H1 (cell line): ENCODE results near the gene ITPR1. TPM values are rescaled to one million over a fixed set of nuclear protein-coding genes. Genes with fewer than 3 reads are reported as not detected.

ENCODE experiments used
- CTCF ChIA-PET: fragments of 300-600 bp; sonication (Branson Sonifier 250); formaldehyde crosslinking; loops from one replicate; lab custom pipeline; 2021; ENCODE audit not compliant: partially characterized antibody; lab: Charles Lee
- POLR2A ChIA-PET: fragments of 300-600 bp; sonication (Branson Sonifier 250); formaldehyde crosslinking; loops from one replicate; lab custom pipeline; 2021; ENCODE audit warnings: inconsistent platforms; ENCODE audit not compliant: partially characterized antibody; lab: Charles Lee
- DNase-seq, 2 experiments: peaks; one replicate each; pipeline versions ENCODE4 v3.0.0 to v3.0.0-alpha.2; 2010 to 2022; ENCODE audit warnings: low spot score in 2 of 2, low read depth in 1 of 2, mixed read lengths in 1 of 2
- FAIRE-seq: peaks from 2 replicates; lab custom pipeline; 2011; peaks lifted over from hg19 to GRCh38; lab: Jason Lieb, UNC
- H2AFZ ChIP-seq: 2 replicates; pipeline ENCODE4 v1.8.1; 2012; ENCODE audit warnings: low read length, inconsistent platforms
- H2AK5ac ChIP-seq: 2 replicates; pipeline ENCODE4 v1.6.1; 2013; ENCODE audit warnings: low read depth, low read length
- H2BK120ac ChIP-seq: replicated peaks from 2 replicates; pipeline ENCODE3; 2013; ENCODE audit warnings: low read depth, low read length, inconsistent platforms
- H2BK12ac ChIP-seq: 2 replicates; pipeline ENCODE4 v1.6.1; 2013; ENCODE audit warnings: low read depth, low read length
- H2BK15ac ChIP-seq: 2 replicates; pipeline ENCODE4 v1.6.1; 2013; ENCODE audit warnings: low read length
- H2BK20ac ChIP-seq: 2 replicates; pipeline ENCODE4 v1.6.1; 2013; ENCODE audit warnings: low read length
- H2BK5ac ChIP-seq: 2 replicates; pipeline ENCODE4 v1.6.1; 2013; ENCODE audit warnings: low read depth, low read length
- H3K14ac ChIP-seq: 2 replicates; pipeline ENCODE4 v1.6.1; 2013; ENCODE audit warnings: inconsistent platforms; ENCODE audit not compliant: insufficient read length
- H3K18ac ChIP-seq: 2 replicates; pipeline ENCODE4 v1.6.1; 2013; ENCODE audit warnings: low read length; ENCODE audit errors: extremely low read depth
- H3K23ac ChIP-seq: 2 replicates; pipeline ENCODE4 v1.6.1; 2013; ENCODE audit warnings: inconsistent platforms; ENCODE audit not compliant: insufficient read length
- H3K23me2 ChIP-seq: 2 replicates; pipeline ENCODE4 v1.6.1; 2013; ENCODE audit warnings: low read depth, low read length
- H3K27ac ChIP-seq: 2 replicates; pipeline ENCODE4 v1.6.1; 2011; ENCODE audit warnings: low read depth, low read length, inconsistent platforms
- H3K27me3 ChIP-seq, 4 experiments: replicated peaks in 1 of 4; 1 replicate in 1 of 4; 2 replicates in 3 of 4; pipeline versions ENCODE4 v1.6.1 to v1.8.1; 2011 to 2013; ENCODE audit warnings: low read length in 3 of 4, mild to moderate bottlenecking in 3 of 4, inconsistent platforms in 2 of 4, mixed read lengths in 2 of 4, moderate library complexity in 1 of 4; ENCODE audit not compliant: control insufficient read depth in 3 of 4, insufficient read depth in 3 of 4; ENCODE audit errors: extremely low read depth in 1 of 4
- H3K36me3 ChIP-seq, 4 experiments: 2 replicates each; pipeline versions ENCODE4 v1.6.1 to v1.8.1; 2011 to 2013; ENCODE audit warnings: mild to moderate bottlenecking in 4 of 4, low read length in 3 of 4, moderate library complexity in 2 of 4, control low read depth in 1 of 4, inconsistent platforms in 1 of 4; ENCODE audit not compliant: insufficient read depth in 4 of 4, control insufficient read depth in 2 of 4
- H3K4ac ChIP-seq: replicated peaks from 2 replicates; pipeline ENCODE3; 2013; ENCODE audit warnings: low read length, low read depth, mixed read lengths, inconsistent platforms; ENCODE audit not compliant: insufficient read length
- H3K4me1 ChIP-seq, 4 experiments: replicated peaks in 1 of 4; 1 replicate in 1 of 4; 2 replicates in 3 of 4; pipeline versions ENCODE4 v1.6.1 to v1.8.1; 2011 to 2013; ENCODE audit warnings: low read length in 3 of 4, inconsistent platforms in 2 of 4, mixed read lengths in 1 of 4; ENCODE audit not compliant: insufficient read depth in 4 of 4, control insufficient read depth in 3 of 4
- H3K4me2 ChIP-seq, 2 experiments: 2 replicates each; pipeline versions ENCODE4 v1.6.1 to v1.8.1; 2011 to 2013; ENCODE audit warnings: low read depth in 2 of 2, low read length in 2 of 2, control low read depth in 1 of 2, inconsistent platforms in 1 of 2, mild to moderate bottlenecking in 1 of 2; ENCODE audit not compliant: insufficient read depth in 1 of 2
- H3K4me3 ChIP-seq, 4 experiments: fragments of 200-600, 300-600 bp in 1 of 4; sonication (generic), shearing (Covaris generic), sonication (Bioruptor Twin) in 1 of 4; 2 replicates each; pipeline versions ENCODE4 v1.5.1 to v1.8.1; 2011 to 2016; ENCODE audit warnings: low read length in 4 of 4, low read depth in 3 of 4, control low read depth in 2 of 4, inconsistent platforms in 2 of 4, mild to moderate bottlenecking in 2 of 4, mixed read lengths in 1 of 4, moderate library complexity in 1 of 4; ENCODE audit not compliant: insufficient read depth in 2 of 4; ENCODE audit errors: extremely low read depth in 1 of 4
- H3K56ac ChIP-seq: replicated peaks from 2 replicates; pipeline ENCODE3; 2013; ENCODE audit warnings: low read depth, mild to moderate bottlenecking, mixed read lengths, low read length, inconsistent platforms; ENCODE audit not compliant: insufficient read length
- H3K79me1 ChIP-seq: 2 replicates; pipeline ENCODE4 v1.6.1; 2013; ENCODE audit warnings: low read depth, low read length, control low read depth
- H3K79me2 ChIP-seq, 2 experiments: 2 replicates each; pipeline versions ENCODE4 v1.6.1 to v1.8.1; 2012 to 2013; ENCODE audit warnings: low read length in 2 of 2, mild to moderate bottlenecking in 2 of 2, inconsistent platforms in 1 of 2; ENCODE audit not compliant: insufficient read depth in 2 of 2, control insufficient read depth in 1 of 2
- H3K9ac ChIP-seq, 4 experiments: replicated peaks in 1 of 4; 1 replicate in 1 of 4; 2 replicates in 3 of 4; pipeline versions ENCODE4 v1.6.1 to v1.8.1; 2011 to 2013; ENCODE audit warnings: low read depth in 3 of 4, low read length in 3 of 4, control low read depth in 2 of 4, mild to moderate bottlenecking in 2 of 4, moderate library complexity in 2 of 4, inconsistent platforms in 1 of 4; ENCODE audit errors: extremely low read depth in 1 of 4
- H3K9me3 ChIP-seq, 2 experiments: 2 replicates each; pipeline versions ENCODE4 v1.6.1 to v1.8.1; 2012 to 2013; ENCODE audit warnings: mild to moderate bottlenecking in 2 of 2, moderate library complexity in 2 of 2, control low read depth in 1 of 2, inconsistent platforms in 1 of 2, low read depth in 1 of 2, low read length in 1 of 2, mixed read lengths in 1 of 2; ENCODE audit not compliant: insufficient read depth in 2 of 2
- H4K20me1 ChIP-seq, 2 experiments: replicated peaks in 1 of 2; 2 replicates each; pipeline versions ENCODE3 to v1.8.1; 2011 to 2013; ENCODE audit warnings: inconsistent platforms in 2 of 2, low read length in 2 of 2, mild to moderate bottlenecking in 1 of 2; ENCODE audit not compliant: insufficient read depth in 2 of 2, control insufficient read depth in 1 of 2
- H4K5ac ChIP-seq: 2 replicates; pipeline ENCODE4 v1.6.1; 2013; ENCODE audit warnings: low read length, low read depth, mixed read lengths, inconsistent platforms; ENCODE audit not compliant: insufficient read length
- H4K8ac ChIP-seq: 2 replicates; pipeline ENCODE4 v1.8.0; 2013; ENCODE audit warnings: mild to moderate bottlenecking, moderate library complexity, low read length, inconsistent platforms; ENCODE audit not compliant: insufficient read depth; ENCODE audit errors: extremely low read depth
- H4K91ac ChIP-seq: replicated peaks from 2 replicates; pipeline ENCODE3; 2013; ENCODE audit warnings: low read length, mixed read lengths, inconsistent platforms; ENCODE audit not compliant: insufficient read length
- CTCF ChIP-seq, 3 experiments: IDR thresholded peaks; 1 replicate in 2 of 3; 2 replicates in 1 of 3; pipeline versions ENCODE4 v1.5.1 to v1.6.1; 2011; ENCODE audit warnings: low read length in 3 of 3, mild to moderate bottlenecking in 3 of 3, inconsistent platforms in 2 of 3, low read depth in 1 of 3, moderate library complexity in 1 of 3; ENCODE audit not compliant: insufficient read depth in 1 of 3; ENCODE audit errors: control extremely low read depth in 1 of 3
- NANOG ChIP-seq: IDR thresholded peaks from 2 replicates; pipeline ENCODE4 v1.6.1; 2011; ENCODE audit warnings: low read length, low read depth, mild to moderate bottlenecking, inconsistent platforms; ENCODE audit not compliant: insufficient read depth, poor library complexity, severe bottlenecking
- NRF1 ChIP-seq: IDR thresholded peaks from 2 replicates; pipeline ENCODE4 v1.6.1; 2011; ENCODE audit warnings: mild to moderate bottlenecking, low read depth, low read length, improper control_type of control experiment
- RAD21 ChIP-seq, 2 experiments: IDR thresholded peaks in 1 of 2; conservative IDR thresholded peaks in 1 of 2; 2 replicates each; pipeline ENCODE4 v1.6.1; 2011; ENCODE audit warnings: low read depth in 2 of 2, low read length in 2 of 2, improper control_type of control experiment in 1 of 2, inconsistent platforms in 1 of 2, mild to moderate bottlenecking in 1 of 2, moderate library complexity in 1 of 2
- RFX5 ChIP-seq: IDR thresholded peaks from 2 replicates; pipeline ENCODE4 v1.6.1; 2011; ENCODE audit warnings: low read depth, low read length, improper control_type of control experiment, borderline replicate concordance
- SIX5 ChIP-seq: IDR thresholded peaks from 2 replicates; pipeline ENCODE4 v1.6.1; 2011; ENCODE audit warnings: mild to moderate bottlenecking, low read depth, low read length
- SP1 ChIP-seq: IDR thresholded peaks from 2 replicates; pipeline ENCODE4 v1.6.1; 2011; ENCODE audit warnings: low read depth, low read length
- SUZ12 ChIP-seq: fragments of 200-600 bp; sonication (generic); IDR thresholded peaks from 2 replicates; pipeline ENCODE4 v1.6.1; 2012; ENCODE audit warnings: mild to moderate bottlenecking, inconsistent platforms, low read length, moderate library complexity, mixed read lengths
- TEAD4 ChIP-seq: IDR thresholded peaks from 2 replicates; pipeline ENCODE4 v1.6.1; 2012; ENCODE audit warnings: low read depth, low read length, inconsistent platforms, mixed read lengths
- YY1 ChIP-seq: IDR thresholded peaks from 2 replicates; pipeline ENCODE4 v1.6.1; 2011; ENCODE audit warnings: low read depth, mild to moderate bottlenecking, low read length
- ZNF274 ChIP-seq: IDR thresholded peaks from 2 replicates; pipeline ENCODE4 v1.7.0; 2012; ENCODE audit warnings: low read length, borderline replicate concordance; ENCODE audit errors: extremely low read depth
- WGBS, 2 experiments: shearing (Covaris generic) in 1 of 2; methylation state at CpG; one replicate each; pipeline versions ENCODE4 v1.1.6 to v1.1.7; 2013 to 2015; ENCODE audit warnings: low lambda C conversion rate in 2 of 2, mixed read lengths in 2 of 2, inconsistent platforms in 1 of 2, low coverage in 1 of 2, missing lambda C conversion rate in 1 of 2; ENCODE audit not compliant: insufficient replicate concordance in 2 of 2, insufficient coverage in 1 of 2, insufficient read length in 1 of 2; ENCODE audit errors: extremely low coverage in 1 of 2, missing lambda C conversion rate in 1 of 2; 5-methylcytosine and 5-hydroxymethylcytosine counted together
- polyA plus RNA-seq, 7 experiments: library from polyadenylated mRNA; depleted of rRNA in 3 of 7; stranded (reverse) in 5 of 7; unstranded in 2 of 7; fragments of >200 nt in 5 of 7; fragments of 200-250 nt in 2 of 7; gene quantifications; 1 replicate in 5 of 7; 2 replicates in 1 of 7; 4 replicates in 1 of 7; pipeline versions ENCODE4 v1.2.1 to v1.2.3, GENCODE V29; 2011 to 2013; ENCODE audit warnings: missing spikeins in 2 of 7, mixed read lengths in 2 of 7
- total RNA-seq: library from RNA; stranded (reverse); fragmentation: NEBNext Ultra II Directional; extraction: Animal tissue kit (Norgen Biotek cat#: 25700); gene quantifications from 2 replicates; pipeline ENCODE4 v1.2.1, GENCODE V29; 2021

ITPR1 gene
- total and polyA plus RNA-seq, 2 of the 8 experiments (the other 6 are each of a cell fraction or from before 2014, with no cell fraction given) = 2.5 to 16.3 TPM

GRCh38 chr3:4656059-4656458, 162.9 kb downstream of the ITPR1 start:
- no peak overlapping the region for H4K5ac ChIP-seq
- no peak overlapping the region for H3K18ac ChIP-seq
- H2AK5ac ChIP-seq = no peak overlapping the region
- DNase-seq (peak; percentile 44 to 64), FAIRE-seq (peak; percentile 92)
- H3K14ac ChIP-seq = no peak overlapping the region
- H3K4me2 ChIP-seq = no peak overlapping the region
- no peak overlapping the region for H2BK5ac ChIP-seq
- no peak overlapping the region for H4K8ac ChIP-seq
- no peaks in the 10 kb centered on the region for H3K27me3 ChIP-seq
- H3K79me1 ChIP-seq = no peaks in the 10 kb centered on the region
- no peak overlapping the region for H2AFZ ChIP-seq
- H3K9me3 ChIP-seq = no peaks in the 10 kb centered on the region
- H3K36me3 ChIP-seq = no peaks in the 10 kb centered on the region
- H3K4me3 ChIP-seq = no peak overlapping the region
- no peak overlapping the region for H4K91ac ChIP-seq
- no peaks in the 10 kb centered on the region for H4K20me1 ChIP-seq
- H2BK120ac ChIP-seq = no peak overlapping the region
- H3K23ac ChIP-seq = no peak overlapping the region
- no peak overlapping the region for H3K27ac ChIP-seq
- no peak overlapping the region for H2BK15ac ChIP-seq
- H3K9ac ChIP-seq = no peak overlapping the region
- ChIA-PET POLR2A (interaction anchor here (2.0 kb wide), 1 partner anchor 56 kb away, joined by 4 read pairs; no protein-coding TSS in a partner anchor), CTCF (interaction anchor here (0.6 to 2.9 kb wide), 21 partner anchors 9 to 404 kb away, joined by 3 to 10 read pairs (median 4); partner anchors contain the start of gene BHLHE40)
- no peak overlapping the region for H2BK20ac ChIP-seq
- H3K56ac ChIP-seq = no peak overlapping the region
- H3K4me1 ChIP-seq = peaks cover 0 to 3% (median under 1%) of the 10 kb centered on the region in 4 experiments; a peak in 2 of 7 replicates
- no peaks in the 10 kb centered on the region for H3K79me2 ChIP-seq
- no peaks in the 10 kb centered on the region for H3K23me2 ChIP-seq
- H3K4ac ChIP-seq = no peak overlapping the region
- no peak overlapping the region for H2BK12ac ChIP-seq
- WGBS, 2 experiments = 37% methylated on average over 6 of the region's 6 CpGs; no CpG with 5 or more reads in 1 of the 2 experiments
- TF ChIP-seq NANOG (no peak), YY1 (no peak), SIX5 (no peak), CTCF (IDR thresholded peaks at IDR 0.05; ENCODE audit: control extremely low read depth in 1 of 3, insufficient read depth in 1 of 3, low read depth in 1 of 3, low read length in 3 of 3) (peak; percentile 87 to 98 (median 97)), ZNF274 (no peak), RAD21 (IDR thresholded peaks at IDR 0.05 in 1 of 2, conservative IDR thresholded peaks at IDR 0.05 in 1 of 2; ENCODE audit: low read depth in 2 of 2, low read length in 2 of 2) (peak; percentile 98), SP1 (no peak), RFX5 (no peak), NRF1 (no peak), TEAD4 (no peak), SUZ12 (no peak)
